NCI-H2081 treated with DMSO at 0.1 percent for 48 hours (cell line): ENCODE data around the gene ATP1B1.
"Not testable (repeated sequence)": the region's sequence is repeated elsewhere in the genome, so short reads cannot be mapped to it uniquely, and the experiment has no call there.

Experiments used
- DNase-seq: peaks from one replicate; lab custom pipeline; 2025; lab: John Stamatoyannopoulos, UW

Gene ATP1B1

DNA sequence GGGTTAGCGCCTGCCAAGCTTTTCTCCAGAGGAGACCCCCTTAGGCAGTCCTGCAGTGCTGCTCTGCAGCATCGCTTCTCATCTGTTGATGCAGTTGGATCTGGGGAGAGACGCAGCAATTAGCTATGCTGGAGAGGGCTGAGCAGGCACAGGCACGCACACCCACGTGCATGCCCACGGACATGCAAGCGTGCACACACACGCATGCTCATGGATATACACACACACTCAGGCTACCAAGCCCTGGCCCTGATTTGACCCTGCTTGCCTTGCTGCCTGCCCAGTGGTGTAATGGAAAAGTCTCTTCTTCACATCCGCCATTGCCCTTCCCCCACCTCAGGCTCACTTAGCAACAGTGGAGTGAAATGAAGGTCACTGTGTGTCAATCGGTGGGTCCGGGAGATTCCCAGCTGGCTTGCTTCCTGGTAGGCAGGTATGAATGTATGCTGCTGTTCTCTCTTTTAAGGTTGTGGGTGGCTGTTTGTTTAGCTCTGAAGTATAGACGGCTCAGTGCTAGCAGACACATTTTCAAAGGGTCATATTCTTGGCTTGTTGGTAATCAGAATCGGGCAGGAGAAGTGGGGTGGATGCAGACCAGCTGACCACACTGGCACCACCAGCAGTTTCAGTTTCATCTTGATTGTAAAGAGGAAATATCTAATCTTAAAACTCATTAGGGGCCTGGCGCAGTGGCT, 9.5 kb downstream of the ATP1B1 start:
- no peak for DNase-seq

DNA sequence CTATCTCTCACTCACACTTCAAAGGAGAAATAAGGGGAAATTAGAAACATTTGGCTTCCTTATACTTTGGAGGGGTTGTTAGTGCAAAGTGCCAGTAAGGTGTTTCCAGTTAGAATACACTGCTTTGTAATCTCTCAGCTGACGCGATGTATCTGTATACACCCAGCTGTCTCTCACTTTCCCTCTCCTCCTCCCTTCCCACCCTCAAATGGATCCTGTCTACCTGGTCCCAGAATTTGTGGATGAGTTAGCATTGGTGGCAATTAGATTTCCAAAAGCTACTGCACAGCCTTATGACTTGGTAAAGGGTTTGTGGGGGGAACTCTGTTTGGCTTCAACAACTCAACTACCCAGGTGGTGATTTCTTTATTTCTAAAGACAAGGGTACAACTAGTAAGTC, 10.5 kb downstream of the ATP1B1 start:
- no peak for DNase-seq

DNA sequence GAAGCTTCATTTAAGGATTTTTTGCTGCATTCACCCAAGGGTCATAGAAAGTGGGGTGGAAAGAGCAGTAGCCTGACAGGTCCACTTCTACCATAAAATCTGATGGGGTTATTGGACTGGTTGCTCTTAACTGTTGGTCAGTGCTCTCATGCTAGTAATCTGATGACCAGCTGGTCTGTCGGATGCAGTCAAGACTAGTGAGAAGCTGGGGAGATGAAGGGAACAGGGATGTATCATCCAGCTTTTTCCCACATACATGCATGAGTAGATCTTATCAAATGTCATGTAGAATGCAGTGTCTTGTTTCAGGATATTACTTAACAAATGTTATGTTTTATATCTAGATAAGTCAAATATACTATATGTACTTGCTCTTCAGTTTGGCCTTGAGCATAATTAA, 11.1 kb downstream of the ATP1B1 start:
- no peak for DNase-seq

DNA sequence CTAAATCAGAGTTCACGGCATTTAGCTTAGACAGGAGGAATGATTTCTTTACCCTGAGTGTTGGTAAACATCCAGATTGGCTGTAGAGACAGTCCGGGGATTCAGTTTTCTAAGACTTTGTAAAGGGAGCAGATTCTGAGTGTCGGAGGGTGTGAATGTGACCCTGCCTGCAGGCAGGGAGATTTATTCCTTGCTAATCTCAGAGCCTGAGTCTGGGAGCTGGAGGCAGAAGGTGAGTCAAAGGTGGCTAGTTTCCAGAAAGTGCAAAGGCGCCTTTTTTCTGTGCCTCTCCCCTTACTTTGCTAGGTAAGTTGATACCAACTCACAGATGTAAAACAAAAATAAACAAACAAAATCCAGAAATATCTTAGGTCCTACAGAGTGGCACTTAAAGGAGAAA, 11.7 kb downstream of the ATP1B1 start:
- DNase-seq: no peak

DNA sequence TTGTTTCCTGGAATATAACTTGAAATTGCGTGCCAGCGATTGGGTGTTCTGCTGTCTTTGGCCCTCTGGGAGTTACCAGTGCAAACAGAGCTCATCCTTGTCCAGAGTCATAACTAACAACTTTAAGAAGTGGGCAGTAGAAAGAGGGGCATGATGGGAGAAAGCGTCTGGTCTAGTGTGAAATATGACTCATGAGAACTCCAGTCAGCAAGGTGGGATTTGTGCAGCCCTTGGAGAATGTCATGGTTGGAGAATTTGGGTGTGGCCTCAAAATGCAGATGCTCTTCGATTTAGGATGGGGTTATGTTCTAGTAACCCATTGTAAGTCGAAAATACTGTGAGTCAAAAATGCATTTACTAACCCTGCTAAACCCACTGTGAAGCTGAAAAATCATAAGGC, 12.9 kb downstream of the ATP1B1 start:
- no peak for DNase-seq

DNA sequence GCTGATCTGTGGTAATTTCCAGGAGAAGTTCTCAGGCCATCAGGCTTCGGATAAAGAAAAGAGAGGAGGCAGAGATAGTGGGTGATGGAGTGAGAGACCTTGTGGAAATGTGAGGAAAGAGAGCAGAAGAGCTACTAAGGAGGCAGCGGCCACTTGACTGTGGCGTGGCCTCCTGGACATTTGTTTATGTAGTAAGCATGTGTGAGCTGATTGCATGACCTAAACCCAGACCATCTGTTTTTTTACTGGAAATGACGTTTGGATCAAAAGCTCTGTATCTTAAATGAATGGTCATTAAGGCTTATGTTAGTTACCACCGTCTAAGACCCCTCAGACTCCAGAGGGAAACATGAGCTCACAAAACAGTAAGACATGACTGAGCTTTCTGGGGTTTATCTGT, 13.6 kb downstream of the ATP1B1 start:
- no peak for DNase-seq

DNA sequence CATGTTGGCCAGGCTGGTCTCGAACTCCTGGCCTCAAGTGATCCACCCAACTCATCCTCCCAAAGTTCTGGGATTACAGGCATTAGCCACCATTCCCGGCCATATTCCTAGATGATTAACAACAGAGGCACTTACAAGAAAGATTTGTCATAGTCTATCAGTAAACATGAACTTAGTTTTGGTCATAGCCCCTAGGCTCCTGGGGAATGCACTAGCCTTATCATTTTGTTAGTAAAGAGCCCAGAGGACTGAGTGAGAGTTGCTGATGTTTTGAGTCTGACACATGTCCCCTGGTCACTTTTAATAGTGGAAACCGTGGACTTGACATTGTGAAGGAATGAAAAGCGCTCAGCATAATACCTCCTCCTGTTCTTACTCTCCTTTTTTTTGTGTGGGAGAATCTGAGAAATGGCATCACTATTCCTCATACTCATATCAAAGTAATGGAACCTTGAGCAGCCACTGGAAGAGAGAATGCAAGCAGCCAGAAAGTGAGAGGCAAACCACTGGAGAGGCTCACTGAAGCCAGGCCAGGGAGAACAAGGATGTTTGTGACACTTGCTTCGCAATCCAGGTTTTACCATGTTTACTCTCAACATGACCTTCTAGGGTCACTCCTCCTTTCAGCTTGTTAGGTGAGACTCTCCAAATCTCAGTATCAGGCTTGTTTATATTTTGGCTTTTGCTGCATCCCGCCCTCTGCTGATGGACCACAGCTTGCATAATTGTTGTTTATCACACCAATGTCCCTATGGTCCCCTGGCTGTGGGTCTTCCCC, 14.8 kb downstream of the ATP1B1 start:
- no peak for DNase-seq

DNA sequence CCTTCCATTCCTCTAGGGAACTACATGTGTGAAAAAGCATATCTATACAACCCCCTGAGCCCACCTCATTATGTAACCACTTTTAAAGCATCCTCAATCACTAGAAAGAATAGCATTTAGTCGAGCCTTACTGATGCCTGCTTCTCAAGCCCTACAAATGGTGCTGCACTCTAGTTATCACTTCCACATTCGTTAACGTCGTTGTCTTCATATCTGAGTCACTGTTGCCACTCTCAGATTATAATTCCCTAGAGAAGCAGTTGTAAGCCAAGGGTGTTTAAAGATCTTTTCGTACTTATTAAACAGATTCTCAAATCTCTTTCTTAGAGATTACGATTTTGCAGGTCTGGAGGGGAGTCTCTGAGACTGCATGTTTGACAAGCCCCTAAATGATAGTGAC, 16.5 kb downstream of the ATP1B1 start:
- no peak for DNase-seq

DNA sequence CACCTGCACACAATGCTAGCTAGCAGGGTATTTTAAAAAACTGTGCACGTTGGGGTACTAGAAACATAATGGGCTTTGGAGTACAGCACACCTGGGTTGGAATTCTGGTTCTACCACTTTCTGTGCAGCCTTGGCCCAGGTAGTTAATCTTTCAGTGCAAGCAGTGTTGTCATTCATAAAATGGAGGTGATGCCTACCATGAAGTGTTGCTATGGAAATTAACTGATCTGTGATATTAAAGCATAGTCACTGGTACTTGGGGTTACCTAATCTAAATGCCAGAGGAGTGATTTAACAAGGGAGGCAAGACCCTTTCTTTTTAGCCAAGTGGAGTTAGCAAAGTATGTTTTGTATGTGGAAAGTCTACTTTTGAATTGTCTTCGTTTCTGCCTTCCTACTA, 18.0 kb downstream of the ATP1B1 start:
- DNase-seq: no peak

DNA sequence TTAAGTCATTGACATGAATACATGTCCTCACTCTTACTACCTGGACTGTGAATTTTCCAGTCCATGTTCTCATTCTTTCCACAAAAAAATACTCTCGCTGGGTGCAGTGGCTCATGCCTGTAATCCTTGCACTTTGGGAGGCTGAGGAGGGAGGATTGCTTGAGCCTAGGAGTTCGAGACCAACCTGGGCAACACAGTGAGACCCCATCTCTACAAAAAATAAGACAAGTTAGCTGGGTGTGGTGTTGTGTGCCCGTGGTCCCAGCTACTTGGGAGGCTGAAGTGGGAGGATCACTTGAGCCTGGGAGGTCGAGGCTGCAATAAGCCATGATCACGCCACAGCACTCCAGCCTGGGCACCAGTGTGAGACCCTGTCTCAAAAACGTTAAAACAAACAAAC, 19.1 kb downstream of the ATP1B1 start:
- not testable (repeated sequence) for DNase-seq

DNA sequence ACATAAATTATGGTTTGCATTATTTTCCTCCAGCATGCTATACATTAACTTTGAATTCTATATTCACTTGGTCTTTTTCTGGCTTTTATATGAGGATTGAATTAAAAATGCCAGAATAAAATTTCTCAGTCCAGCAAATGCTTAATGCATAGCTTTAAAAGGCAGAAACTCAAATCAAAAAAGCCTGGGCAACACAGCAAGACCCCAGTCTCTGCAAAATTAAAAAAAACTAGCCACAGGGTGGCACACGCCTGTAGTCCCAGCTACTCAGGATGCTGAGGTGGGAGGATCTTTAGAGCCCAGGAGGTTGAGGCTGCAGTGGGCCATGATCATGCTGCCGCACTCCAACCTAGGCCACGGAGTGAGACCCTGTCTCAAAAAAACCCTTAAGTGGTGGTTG, 19.8 kb downstream of the ATP1B1 start:
- no peak for DNase-seq

DNA sequence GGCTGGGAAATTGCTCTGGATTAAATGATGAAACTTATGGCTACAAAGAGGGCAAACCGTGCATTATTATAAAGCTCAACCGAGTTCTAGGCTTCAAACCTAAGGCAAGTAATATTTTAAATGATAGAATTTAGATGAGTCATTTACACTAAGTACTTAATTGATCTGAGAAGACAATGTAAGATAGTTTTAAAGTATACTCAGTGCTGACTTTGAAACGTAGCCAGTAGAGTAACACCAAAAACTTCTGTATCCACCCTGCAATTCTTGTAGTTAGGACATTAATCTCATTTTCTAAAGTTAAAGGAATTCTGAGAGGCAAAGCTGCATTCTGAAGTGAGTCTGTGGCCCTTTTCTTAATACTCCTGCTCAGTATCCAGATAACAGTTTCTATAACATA, 20.8 kb downstream of the ATP1B1 start:
- no peak for DNase-seq

DNA sequence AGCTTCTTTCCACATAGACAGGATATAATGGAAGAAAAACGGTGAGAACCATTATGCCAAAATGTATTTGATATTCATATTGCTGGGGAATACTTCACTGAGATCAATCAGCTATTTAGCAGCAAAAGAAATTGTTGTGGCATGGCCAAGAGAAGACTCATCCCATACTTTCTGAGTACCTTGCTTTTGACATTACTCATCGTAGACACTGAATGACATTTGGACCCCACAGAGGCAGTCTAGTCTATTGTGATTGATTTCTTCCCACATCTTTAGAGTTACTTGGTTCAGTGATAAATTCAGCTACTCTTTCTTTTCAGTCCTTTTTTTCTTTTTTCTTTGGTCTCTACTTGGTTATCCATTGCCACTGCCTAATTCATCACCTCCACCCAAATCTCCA, 22.1 kb downstream of the ATP1B1 start:
- DNase-seq: no peak

DNA sequence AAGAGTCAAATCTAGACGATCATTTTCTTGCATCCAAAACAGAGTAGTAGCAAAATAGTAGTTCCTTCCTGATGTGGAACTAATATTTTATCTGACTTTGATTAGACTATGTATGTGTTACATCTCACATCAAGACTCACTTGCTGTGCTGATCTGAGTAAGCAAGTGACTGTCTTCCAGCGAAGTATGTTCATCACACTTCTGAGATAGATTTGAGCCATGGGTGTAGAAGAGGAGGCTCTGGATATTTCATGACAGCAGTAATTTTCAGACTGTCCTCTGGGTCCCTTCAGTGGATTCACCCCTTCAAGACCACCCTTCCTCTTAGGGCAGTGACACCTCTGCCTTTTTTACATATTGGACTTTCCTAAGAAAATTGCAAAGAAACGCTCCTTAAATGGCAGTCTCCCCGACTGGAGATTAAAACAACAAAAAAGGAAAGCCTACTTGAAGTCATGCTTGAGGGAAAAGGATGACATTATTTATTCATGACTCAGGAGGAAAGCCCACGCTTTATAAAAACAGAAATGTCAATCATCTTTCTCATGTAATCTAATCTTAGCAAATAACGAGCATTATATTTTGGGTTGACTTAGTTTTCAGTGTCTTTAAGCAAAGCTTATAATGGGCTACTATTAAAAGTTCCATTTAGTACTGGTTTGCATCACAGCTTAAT, 22.8 kb downstream of the ATP1B1 start:
- no peak for DNase-seq

DNA sequence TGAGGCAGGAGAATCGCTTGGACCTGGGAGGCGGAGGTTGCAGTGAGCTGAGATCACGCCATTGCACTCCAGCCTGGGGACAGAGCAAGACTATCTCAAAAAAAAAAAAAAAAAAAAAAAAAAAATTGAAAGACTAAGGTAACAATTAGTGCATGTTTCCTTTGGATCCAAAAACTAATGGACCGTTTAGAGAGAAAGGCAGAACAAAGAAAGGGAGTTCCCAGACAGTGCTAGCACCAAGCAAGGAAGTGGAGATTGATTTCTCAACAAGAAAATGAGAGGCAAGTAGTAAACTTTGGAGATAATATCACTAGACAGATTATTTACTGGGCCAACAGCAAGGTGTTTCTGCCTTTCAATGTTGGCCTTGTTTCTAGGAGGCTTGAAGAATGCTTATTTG, 24.2 kb downstream of the ATP1B1 start:
- no peak for DNase-seq

DNA sequence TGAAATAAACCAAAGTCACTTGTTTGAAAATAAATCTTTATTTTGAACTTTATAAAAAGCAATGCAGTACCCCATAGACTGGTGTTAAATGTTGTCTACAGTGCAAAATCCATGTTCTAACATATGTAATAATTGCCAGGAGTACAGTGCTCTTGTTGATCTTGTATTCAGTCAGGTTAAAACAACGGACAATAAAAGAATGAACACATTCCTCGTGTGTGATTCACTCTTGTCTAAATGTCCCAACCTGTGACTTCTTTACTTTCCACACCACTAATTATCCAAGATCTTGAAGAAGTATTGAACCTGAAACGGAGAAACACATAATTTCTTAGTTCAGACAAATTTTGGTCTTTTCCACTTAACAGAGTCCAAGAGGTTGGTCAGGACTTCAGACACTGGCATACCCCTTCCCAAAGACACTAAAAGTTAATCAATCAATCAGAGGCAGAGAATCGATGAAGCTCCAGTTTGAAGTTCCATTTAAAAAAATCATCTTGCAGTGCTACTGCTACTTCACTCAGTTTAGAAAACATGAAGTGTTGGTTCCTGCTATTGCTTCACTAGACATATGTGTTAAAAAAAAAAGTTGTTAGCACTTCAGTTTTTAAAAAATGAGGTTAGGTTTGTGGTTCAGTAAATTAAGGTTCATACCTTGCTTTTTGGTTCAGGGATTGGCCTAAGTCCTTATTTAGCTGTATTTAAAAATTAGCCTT, 26.2 kb downstream of the ATP1B1 start:
- DNase-seq: no peak

DNA sequence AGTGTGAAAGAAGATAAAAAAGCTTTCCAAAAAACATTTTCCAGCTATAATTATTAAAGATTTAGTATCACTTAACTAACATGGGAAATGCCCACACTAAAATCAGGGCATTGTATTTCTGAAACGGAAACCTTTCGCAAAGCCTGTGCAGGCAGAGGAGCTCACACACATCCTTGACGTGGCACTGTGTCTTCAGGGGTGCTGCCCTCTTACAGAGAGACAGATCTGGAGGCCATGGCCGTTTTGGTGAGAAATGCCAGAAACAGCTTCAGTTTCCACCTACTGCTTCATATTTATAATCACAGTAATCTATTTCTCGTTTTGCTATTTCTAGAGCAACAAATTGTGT, 26.7 kb downstream of the ATP1B1 start:
- no peak for DNase-seq

DNA sequence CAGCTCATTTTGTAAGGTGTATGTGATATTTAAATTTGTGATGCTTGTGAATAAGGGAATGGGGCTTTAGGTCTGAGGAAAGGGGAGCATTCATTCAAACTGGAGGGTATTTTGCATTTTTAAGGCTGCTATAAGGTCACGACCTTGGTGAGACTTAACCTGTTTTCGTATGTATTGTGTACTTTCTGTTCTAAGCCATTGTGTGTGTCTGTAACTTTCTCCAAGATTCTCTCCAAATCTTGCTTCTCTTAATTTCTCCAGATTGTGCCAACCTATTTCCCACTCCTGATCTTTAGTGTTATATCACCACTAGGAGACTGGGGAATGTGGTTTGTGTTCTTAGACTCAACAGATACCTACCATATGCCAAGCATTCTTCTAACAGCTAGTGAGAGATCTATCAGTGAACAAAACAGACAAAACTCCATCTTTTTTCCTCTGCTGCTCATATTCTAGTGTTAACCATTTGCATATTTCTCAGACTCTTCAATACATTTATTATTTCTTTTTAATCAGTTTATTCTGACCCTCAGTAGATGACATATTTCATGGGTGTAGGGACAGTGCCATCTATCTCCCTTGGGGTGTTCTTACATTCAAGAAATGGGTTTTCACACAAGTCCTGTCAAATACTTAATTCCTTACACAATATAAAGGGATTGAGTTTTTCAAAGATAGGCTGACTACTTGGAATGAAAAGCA, 27.5 kb downstream of the ATP1B1 start:
- no peak for DNase-seq

DNA sequence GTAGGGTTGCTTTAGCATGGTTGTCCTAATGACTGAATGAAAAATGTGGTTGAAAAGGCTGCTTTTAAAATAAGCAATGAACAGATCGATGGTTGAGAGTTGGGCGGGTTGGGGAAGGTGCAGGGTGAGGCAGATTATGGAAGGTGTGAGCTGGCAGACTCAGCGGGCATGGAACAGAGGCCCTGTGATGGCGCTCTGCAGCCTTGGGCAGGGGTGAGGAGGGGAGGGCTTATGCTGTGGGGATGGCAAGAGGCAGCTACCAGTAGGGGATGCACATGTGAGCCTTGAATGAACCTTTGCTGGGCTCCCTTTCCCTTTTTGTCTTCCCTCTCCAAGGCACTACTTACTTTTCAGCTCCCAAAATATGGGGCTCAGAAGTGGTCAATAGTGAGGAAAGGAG, 30.9 kb downstream of the ATP1B1 start:
- no peak for DNase-seq

DNA sequence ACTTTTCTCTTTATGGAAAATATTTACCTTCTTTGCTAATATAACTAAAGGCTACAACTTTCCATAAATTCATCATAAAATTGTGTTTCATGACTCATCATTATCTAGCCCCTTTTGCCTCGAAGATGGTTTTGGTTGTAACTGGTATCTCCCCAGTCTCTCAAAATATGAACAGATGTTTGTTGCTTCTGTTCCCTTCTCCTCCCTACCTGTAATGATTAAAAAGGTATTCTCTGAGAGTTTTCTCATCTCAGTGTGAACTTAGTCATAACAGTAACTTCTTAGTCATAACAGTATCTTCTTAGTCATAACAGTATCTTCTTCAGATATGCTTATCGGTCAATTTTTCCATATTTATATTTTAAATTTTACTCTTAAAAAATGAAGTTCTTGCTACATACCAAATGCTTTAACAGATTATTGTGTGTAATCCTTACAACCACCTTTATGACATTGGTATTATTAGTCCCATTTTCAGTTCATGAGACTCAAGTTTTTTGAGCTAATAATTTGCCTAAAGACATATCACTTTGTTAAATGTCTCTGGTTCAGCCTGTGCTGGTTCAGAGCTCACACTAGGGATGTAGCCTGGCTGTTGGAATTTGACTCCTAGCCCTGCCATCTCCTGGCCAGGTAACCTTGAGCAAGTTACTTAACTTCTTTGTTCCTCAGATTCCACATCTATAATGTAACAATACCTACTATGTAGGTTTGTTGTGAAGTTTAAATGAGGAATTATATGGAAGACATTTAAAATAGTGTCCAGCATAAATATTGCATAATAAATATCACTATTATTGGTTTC, 32.6 kb downstream of the ATP1B1 start:
- no peak for DNase-seq

DNA sequence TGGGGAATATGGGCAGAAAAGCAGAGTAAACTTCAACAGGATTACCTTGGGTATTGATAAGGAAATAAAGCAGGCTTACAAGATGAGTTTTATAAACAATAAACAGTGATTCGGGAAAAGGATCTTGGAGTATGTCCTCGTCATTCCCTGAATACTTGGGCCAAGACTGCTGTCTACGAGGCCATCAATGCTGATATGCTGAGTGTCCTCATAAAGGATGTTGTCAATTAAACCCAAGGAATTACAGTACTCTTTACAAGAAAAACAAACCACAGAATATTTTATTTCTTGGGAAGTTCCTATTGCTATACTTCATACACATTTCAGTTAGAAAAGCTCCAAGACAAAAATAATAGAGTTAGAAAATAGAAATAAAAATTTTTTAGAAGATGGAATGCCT, 34.9 kb downstream of the ATP1B1 start:
- no peak for DNase-seq
